ENCODE data around the gene SH3BP4.

The SH3BP4 gene

GRCh38 chr2:234951664-234952269 is at the start of gene SH3BP4:
SH3BP4 (plus strand) TSS chr2:234952017; CDS start chr2:235035003, 82,986 bp downstream.
- peak; percentile 15 for DNase-seq (ENCODE audit: low spot score)

- DNase-seq (ENCODE audit: low spot score), result no peak
Observed at GRCh38 chr2:234904785-234905184, 47.0 kb upstream of the SH3BP4 start.

DNA sequence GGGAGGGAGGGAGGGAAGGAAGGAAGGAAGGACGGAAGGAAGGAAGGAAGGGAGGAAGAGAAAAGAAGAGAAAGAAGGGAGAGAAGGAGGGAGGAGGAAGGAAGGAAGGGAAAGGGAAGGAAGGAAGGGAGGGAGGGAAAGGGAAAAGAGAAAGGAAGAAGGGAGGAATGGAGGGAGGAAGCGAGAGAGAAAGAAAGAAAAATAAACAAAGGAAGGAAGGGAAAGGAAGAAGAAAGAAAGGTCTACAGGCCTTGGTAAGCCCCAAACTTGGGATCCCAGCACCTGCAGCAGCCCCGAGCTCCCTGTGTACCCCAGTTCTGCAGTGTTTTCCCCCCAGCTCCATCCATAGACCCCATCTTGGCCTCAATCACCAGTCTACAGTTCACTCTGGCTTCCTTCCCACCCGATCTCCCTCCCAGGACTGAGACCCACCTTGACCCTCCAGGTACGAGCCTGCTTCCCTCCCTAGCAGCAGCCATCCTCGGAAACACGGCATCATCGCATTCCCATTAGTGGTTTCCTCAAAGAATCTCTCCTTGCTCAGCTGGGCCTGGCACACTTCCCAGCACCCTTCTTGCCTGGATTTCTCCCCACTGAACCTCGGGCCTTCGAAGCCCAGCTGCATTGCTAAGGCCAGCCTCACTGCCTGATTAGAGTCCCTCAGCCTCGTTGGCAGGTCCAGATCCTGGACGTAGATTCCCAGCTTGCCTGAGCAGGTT is 46.1 kb upstream of the SH3BP4 start:
- no peak for DNase-seq (ENCODE audit: low spot score)

DNA sequence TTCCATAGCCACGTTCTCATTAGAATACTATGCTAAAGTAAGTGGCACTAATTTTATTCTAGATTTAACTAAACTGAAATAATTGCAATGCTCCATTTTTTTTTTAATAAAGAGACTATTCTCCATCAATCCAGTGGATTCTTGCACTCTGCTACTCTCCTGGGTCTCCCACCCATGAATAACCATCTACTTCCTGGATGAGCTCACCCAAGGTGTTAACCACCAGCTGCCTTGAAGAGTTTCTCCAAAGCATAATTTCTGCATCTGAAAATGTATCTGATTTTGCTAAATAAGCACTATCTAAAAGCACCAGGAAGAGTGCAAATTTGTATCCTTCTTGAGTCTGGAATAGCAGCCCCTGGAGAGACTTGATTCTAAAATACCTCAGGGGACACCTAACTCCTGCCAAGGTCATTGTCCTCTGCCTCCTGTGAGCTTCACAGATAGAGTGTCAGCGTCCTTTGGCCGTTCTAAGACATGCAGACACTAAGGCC is 41.6 kb upstream of the SH3BP4 start:
- DNase-seq (ENCODE audit: low spot score), result no peak

- no peak for DNase-seq (ENCODE audit: low spot score)
Observed at GRCh38 chr2:234911271-234911670, 40.5 kb upstream of the SH3BP4 start.

- DNase-seq (ENCODE audit: low spot score), result no peak
Observed at GRCh38 chr2:234912437-234912836, 39.4 kb upstream of the SH3BP4 start.

GRCh38 chr2:234913208-234913626 is 38.6 kb upstream of the SH3BP4 start:
- DNase-seq (ENCODE audit: low spot score), result no peak

DNA sequence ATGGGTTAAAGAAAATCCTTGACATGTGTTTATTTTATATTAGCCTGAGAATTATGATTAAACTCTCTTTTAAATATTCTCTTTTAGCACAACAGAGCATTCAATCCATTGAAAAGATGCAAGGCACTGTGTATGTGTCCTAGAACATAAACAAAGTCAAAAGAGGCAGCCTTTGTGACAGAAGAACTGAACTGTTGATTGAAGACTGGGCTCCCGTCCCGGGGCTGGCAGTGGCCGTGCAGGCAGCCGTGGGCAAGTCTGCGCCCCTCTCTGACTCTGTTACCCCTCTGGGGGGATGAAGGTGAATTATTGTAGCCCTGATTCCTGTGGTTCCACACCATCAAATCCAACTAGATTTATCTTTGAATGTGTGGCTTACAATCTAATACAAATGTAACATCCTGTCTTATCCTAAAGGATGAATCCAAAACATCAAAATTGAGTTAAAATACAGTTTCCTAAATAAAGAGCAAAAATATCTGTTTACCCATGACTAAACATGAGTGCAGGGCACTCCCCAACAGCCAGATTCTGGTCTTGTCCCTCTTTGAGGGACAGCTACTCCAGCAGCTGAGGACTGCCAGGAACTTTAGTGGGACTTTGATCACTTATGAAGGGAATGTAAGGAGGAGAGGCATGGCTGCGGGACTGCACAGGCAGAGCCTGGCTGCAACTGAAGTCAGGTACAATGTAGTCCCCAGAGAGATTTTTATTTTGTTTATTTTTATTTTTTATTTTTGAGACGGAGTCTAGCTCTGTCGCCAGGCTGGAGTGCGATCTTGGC is 37.3 kb upstream of the SH3BP4 start:
- no peak for DNase-seq (ENCODE audit: low spot score)

DNA sequence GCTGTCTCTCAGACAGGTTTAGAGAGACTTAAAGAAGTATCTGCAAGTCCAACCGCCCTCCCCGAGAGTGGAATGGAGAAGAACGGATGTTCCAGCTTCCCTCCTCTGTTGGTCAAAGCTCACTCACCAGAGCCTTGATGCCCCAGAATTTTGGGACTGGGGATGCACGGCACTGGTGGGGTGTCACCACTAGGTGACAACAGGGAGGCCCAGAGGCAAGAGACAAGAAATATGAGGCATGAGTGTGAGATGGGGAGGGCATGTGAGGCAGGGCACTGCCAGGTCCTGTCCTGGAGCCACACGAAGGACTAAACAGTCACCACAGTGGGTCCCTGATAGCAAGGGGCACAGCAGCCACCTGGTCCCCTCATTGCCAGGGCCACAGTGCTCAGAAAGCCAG is 35.1 kb upstream of the SH3BP4 start:
- no peak for DNase-seq (ENCODE audit: low spot score)

DNA sequence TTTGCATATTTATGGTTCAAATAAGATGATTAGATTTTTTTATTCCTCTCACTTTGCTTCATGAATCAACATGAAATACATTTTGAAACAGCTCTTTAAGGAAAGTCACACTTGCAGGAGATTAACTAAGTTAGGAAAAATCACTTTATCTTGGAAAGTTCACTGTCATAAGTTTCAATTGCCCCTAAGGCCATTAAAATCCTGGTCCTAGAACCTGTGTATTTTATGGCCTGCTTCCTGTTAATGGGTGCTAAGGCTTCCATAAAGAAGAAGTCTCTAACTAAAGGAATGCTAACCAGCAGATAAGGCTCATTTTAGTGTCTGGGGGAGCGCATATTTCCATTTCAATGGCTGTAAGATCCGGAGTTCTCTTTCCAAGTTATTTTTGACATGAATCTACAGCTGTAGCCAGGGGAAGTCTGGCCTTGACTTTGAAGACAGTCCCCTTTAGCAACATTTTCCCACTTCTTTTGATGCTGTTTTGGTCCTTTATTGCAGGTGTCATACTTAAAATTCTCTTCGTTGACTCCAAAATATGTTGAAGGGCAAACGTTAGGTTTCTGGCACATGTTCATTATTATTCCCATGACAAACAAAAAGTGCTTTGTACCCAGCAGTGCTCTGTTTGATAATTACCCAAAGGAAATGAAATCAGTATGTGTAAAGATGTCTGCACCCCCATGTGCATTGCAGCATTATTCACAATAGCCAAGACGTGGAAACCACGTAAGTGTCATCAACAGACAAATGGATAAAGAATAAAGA is 34.4 kb upstream of the SH3BP4 start:
- DNase-seq (ENCODE audit: low spot score), result no peak

DNA sequence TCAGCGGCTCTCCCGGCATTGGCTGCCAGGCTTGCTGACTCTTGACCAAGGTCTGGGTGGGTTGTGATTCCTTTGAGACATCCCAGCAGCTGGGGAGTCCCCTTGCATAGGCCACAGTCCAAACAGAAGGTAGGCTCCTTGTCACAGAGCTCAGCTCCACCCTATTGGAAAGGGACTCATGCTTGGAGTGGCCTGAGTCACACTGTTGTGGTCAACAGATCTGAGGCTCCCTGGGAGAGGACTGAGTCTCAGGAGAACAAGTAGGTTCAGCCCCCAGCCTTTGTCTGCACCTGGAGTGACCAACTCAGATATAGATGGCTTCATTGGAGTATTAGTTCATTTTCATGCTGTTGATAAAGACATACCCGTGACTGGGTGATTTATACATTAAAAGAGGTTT is 32.1 kb upstream of the SH3BP4 start:
- no peak for DNase-seq (ENCODE audit: low spot score)

GRCh38 chr2:234920836-234921235 is 31.0 kb upstream of the SH3BP4 start:
- no peak for DNase-seq (ENCODE audit: low spot score)

- DNase-seq (ENCODE audit: low spot score), result no peak
Observed at GRCh38 chr2:234929002-234929401, 22.8 kb upstream of the SH3BP4 start.

DNA sequence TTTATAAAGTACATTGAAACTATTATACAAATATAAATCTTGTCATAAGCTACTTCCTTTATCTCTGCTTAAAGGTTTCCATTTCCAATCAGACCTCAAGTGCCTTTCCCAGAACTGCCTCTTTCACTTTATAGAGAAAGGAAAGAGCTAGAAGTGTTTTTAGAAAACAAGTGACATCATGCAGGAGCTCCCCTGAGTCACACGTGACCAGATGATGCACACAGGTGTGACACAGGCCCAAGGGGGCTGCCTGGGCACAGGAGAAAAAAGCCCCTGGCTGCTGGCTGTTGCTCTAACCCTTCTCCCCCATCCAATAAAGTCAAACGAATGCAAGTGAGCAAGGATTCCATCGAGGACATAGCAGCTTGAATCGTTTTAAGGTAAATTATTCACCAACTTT is 21.4 kb upstream of the SH3BP4 start:
- no peak for DNase-seq (ENCODE audit: low spot score)

GRCh38 chr2:234931371-234931770 is 20.4 kb upstream of the SH3BP4 start:
- DNase-seq (ENCODE audit: low spot score), result no peak

DNA sequence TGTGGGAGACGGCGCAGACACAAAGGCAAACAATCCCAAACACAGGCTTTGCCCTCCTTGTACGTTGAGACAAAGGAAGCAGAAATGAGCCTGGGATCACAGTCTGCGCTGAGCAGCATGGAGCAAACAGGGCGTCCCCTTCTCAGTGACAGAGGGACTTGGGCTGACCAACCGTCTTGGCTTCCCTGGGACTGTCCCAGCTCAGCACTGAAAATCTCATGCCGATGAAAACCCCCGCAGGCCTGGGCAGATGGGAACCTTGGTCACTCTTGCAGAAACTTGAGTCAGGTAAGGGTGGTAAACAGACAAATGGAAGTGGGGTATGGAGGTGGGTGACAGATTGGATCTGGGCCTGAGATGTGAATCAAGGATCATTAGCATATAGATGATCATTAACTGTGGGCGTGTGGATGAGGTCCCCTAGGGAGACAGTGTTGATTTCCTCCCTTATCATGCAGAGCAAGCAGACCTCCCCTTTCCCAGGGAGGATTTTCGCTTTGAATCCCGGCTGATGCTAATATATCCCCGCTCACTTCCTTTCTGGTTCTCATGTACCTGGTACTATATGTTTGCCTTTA is 19.1 kb upstream of the SH3BP4 start:
- no peak for DNase-seq (ENCODE audit: low spot score)

- DNase-seq (ENCODE audit: low spot score), result no peak
Observed at GRCh38 chr2:234935311-234935710, 16.5 kb upstream of the SH3BP4 start.

DNA sequence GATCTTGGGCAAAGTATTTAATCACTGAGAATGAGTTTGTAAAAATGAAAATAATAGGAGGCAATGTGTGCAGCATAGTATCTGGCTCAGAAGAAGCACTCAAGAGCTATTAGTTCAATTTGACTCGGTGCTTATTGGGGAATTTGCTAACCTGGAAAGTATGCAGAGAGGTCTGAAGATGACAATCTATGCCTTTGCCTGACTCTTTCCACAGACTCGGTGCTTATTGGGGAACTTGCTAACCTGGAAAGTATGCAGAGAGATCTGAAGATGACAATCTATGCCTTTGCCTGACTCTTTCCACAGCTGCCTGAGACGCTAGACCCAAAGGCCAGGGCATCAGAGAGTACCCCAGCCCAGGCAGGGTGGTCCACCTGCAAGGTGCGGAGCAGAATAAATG is 12.2 kb upstream of the SH3BP4 start:
- DNase-seq (ENCODE audit: low spot score), result no peak

GRCh38 chr2:234939996-234940395 is 11.8 kb upstream of the SH3BP4 start:
- DNase-seq (ENCODE audit: low spot score), result no peak

DNA sequence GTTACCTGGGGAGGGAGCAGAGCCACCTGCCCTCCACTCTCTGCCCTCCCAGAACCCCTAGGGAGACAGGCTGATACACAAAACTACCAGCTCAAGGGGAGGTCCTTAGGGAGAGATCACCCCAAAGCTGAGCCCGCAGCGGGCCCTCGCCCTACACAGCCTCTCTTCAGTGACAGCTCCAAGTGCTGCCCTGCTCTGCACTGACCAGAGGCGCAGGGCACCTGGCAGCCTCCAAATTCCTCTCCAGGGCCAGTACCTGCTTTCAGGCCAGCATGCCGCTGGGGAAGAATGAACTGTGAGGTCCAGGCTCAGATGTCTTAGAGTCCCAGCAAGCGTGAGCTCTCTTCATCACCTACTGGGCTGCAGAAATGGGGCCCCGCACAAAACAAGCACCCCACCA is 11.3 kb upstream of the SH3BP4 start:
- DNase-seq (ENCODE audit: low spot score), result no peak

DNA sequence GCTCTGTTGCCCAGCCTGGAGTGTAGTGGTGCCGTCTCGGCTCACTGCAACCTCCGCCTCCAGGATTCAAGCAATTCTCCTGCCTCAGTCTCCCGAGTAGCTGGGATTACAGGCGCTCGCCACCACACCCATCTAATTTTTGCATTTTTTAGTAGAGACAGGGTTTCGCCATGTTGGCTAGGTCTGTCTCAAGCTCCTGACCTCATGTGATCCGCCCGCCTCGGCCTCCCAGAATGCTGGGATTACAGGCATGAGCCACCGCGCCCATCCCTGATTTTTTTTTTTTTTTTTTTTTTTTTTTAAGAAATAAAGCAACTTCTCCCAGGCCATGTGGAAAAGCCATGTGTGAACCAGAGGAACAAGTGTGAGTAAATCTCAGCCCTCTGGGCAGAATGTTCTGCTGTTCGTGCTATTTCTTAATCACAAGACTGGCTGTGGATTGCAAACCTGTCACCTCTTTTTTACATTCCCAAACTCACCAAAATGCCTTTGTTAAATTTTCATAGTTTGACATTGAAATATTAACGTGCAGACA is 6.4 kb upstream of the SH3BP4 start:
- DNase-seq (ENCODE audit: low spot score), result no peak

- DNase-seq (ENCODE audit: low spot score), result no peak
Observed at GRCh38 chr2:234947556-234947955, 4.3 kb upstream of the SH3BP4 start.
